ENCODE results near the gene DDI1. TPM values are rescaled to one million over a fixed set of nuclear protein-coding genes. Genes with fewer than 3 reads are reported as not detected.

DDI1 gene
- total and polyA plus RNA-seq, 2 of the 4 experiments (the other 2 are of a cell fraction): not detected

GRCh38 chr11:103998826-103999508, 37.5 kb upstream of the DDI1 start:
- Histone ChIP-seq H3K56ac (ENCODE audit: extremely low read depth, insufficient read depth, low read length) (no peak overlapping the region), H3K4me2 (ENCODE audit: low read depth, low read length) (no peak overlapping the region), H3K9me1 (ENCODE audit: insufficient read depth, low read length) (peaks cover 17% of the 10 kb centered on the region), H4K8ac (ENCODE audit: low read depth in 2 of 2, low read length in 2 of 2) (0 out of 4 replicates have a peak overlapping the region, but pooled peaks of 1 of the 2 experiments have one; percentile 8), H3K27me3 (ENCODE audit: control insufficient read depth, insufficient read depth, low read length) (no peaks in the 10 kb centered on the region), H2BK120ac (ENCODE audit: low read depth, low read length) (peak overlapping the region; percentile 62), H3K79me1 (ENCODE audit: low read depth in 1 of 2, low read length in 2 of 2) (no peaks in the 10 kb centered on the region; a peak in 1 of 4 replicates), H4K5ac (ENCODE audit: low read depth, low read length) (no peak overlapping the region), H4K20me1 (ENCODE audit: insufficient read depth, low read length) (no peaks in the 10 kb centered on the region), H2BK20ac (ENCODE audit: low read depth, low read length) (peak overlapping the region; percentile 91; the same call in 1 of the 2 replicates), H2AFZ (replicated peaks; ENCODE audit: low read length, poor library complexity) (no peak overlapping the region), H3K4ac (ENCODE audit: low read depth, low read length) (peak overlapping the region; percentile 25; the same call in 1 of the 2 replicates), H3K9me3 (ENCODE audit: control insufficient read depth, insufficient read depth, low read length) (no peaks in the 10 kb centered on the region; the same call in 1 of the 2 replicates), H3K36me3 (ENCODE audit: control insufficient read depth, insufficient read depth, low read length) (no peaks in the 10 kb centered on the region), H4K91ac (ENCODE audit: insufficient read depth, low read depth, low read length) (no peak overlapping the region), H2AK5ac (ENCODE audit: low read depth, low read length) (no peak overlapping the region), H3K14ac (replicated peaks; ENCODE audit: low read depth, low read length) (no peak overlapping the region), H2AK9ac (replicated peaks; ENCODE audit: low read depth, low read length, poor library complexity) (no peak overlapping the region), H3K4me1 (ENCODE audit: control insufficient read depth, insufficient read depth, low read length) (peaks cover 18% of the 10 kb centered on the region), H3K23ac (ENCODE audit: low read depth, low read length) (no peak overlapping the region), H2BK5ac (ENCODE audit: low read depth, low read length, poor library complexity, severe bottlenecking) (no peak overlapping the region), H3K9ac (ENCODE audit: low read depth, low read length) (no peak overlapping the region), H2BK15ac (ENCODE audit: low read depth, low read length) (no peak overlapping the region), H3K4me3 (ENCODE audit: insufficient read depth, low read depth, low read length) (no peak overlapping the region), H3K18ac (ENCODE audit: low read depth, low read length) (peak overlapping the region; percentile 28; the same call in 1 of the 2 replicates), H3K27ac (ENCODE audit: insufficient read depth, low read length) (no peak overlapping the region)
- dilution Hi-C loops (cut with HindIII; ENCODE audit: low sequenced_read_pairs, unreplicated experiment) (no loop called here), intact Hi-C loops (cut with micrococcal nuclease) (no loop called here), in situ Hi-C loops (cut with MboI; ENCODE audit: low sequenced_read_pairs) (no loop called here)
- WGBS, 2 experiments (ENCODE audit: extremely low coverage in 2 of 2, insufficient read length in 1 of 2): no CpG with 5 or more reads among the region's 5 CpGs
- DNase-seq (no peak), ATAC-seq (ENCODE audit: low read depth) (no peak)
- BruUV-seq (replicated peaks): no TSS peak
- TF ChIP-seq MAFK (IDR thresholded peaks at IDR 0.05; ENCODE audit: low read depth, low read length): peak; percentile 60
- TF ChIP-seq SMC3 (IDR thresholded peaks at IDR 0.05; ENCODE audit: low read depth, low read length): no peak
- CTCF ChIA-PET: interaction anchor here (0.7 kb wide), 1 partner anchor 15 kb away, joined by 3 read pairs; no protein-coding TSS in a partner anchor
- POLR2A ChIA-PET (ENCODE audit: unreplicated experiment): no interaction called here

Measured in IMR-90 (cell line).